ENCODE measurements around the gene SF1.

SF1 gene

DNA sequence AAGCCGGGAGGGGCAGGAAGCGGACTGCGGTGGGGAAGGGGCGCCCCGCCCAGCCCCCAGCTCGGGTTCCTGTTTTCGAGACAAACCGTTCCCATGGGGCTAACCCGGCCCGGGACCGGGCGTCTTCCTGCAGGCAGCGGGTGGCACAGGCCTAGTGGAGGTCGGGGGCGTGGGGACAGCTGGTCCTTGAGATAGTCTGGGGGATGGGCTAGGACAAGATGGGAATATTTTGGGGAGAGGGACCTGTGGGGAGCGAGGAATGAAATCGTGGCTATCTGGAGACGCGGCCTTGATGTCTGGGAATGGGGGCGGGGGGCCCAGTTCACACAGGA, 33.2 kb downstream of the SF1 start:
- peak; percentile 54 for DNase-seq (ENCODE audit: low read depth)

DNA sequence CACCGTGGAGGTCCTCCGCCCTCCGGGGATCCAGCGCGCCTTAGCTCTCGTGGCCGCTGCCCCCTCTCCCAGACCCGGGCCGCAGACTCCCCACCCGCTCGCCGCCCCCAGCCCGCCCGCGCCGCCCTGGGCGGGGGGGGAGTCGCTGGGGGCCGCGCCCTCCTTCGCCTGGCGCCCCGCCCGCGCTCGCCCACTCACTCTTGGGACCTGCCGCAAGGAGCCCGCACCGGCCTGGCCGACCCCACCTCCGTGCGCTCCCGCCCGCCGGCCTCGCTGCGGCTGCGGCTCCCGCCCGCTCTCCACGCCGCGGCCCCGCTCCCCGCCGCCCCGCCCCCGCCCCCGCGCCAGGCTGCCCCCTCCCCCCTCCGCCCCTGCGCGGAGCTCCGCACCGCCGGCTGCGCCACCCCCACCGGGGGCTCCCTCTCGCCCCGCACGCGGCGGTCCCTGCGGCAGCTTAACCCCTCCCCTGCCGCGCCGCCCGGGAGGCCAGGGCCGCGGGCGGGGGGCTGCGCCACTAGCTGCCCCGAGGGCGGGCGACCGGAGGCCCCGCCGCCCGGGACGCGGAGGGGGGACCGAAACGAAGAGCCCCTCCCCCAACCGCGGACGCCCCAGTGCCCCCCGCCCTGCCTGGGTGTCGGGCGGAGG, 33.7 kb downstream of the SF1 start:
- DNase-seq (ENCODE audit: low read depth): no peak

DNA sequence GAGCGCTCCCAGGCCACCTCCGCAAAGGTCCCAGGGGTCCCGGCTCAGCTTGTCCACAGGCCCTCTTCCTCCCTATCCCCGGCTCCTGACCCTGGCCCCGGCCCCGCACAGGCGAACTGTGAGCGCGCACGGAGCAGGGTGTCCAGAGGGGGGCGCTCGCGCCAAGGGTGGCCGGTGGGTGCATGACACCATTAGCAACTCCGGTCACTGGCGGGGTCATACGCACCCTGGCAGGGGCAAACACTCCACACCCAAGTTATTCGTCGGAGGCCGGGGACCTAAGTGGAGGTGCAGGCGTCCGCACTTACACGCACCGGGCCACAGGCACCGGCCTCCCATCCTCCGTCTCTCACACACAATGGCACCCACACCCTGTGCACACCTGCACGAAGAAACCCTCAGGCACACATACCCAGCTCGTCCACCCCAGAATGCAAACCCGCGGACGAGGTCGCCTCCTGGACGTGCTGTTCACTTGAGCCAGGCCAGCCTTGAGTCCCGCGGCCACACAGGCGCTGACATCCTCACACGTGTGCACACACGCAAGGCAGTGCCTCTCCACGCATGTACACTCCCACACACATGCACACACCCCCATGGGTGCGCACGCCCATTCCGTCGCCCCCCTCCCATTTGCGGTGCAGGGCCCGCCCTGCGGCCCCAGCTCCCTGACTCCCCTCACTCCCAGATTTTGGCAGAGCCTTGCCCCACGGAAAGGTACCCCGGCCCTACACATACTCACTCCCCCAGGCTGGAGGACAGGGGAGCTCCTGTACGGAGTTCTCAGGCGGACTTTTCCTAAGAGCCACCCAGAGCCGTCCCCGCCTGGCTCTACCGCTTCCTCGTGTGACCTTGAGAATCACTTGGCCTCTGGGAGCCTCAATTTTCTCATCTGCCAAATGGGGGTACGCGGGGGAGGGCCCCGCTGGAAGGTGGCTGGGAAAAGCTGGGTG, 34.5 kb downstream of the SF1 start, which contains the start of gene RASGRP2:
Gene RASGRP2 (minus strand): TSS at position 552 of the 953 bp plus-strand sequence. CDS start 1,276 bp downstream, outside the sequence.
- DNase-seq (ENCODE audit: low read depth): peak; percentile 66

GRCh38 chr11:64742889-64743590, 35.3 kb downstream of the SF1 start:
- DNase-seq (ENCODE audit: low read depth): peak; percentile 52

DNA sequence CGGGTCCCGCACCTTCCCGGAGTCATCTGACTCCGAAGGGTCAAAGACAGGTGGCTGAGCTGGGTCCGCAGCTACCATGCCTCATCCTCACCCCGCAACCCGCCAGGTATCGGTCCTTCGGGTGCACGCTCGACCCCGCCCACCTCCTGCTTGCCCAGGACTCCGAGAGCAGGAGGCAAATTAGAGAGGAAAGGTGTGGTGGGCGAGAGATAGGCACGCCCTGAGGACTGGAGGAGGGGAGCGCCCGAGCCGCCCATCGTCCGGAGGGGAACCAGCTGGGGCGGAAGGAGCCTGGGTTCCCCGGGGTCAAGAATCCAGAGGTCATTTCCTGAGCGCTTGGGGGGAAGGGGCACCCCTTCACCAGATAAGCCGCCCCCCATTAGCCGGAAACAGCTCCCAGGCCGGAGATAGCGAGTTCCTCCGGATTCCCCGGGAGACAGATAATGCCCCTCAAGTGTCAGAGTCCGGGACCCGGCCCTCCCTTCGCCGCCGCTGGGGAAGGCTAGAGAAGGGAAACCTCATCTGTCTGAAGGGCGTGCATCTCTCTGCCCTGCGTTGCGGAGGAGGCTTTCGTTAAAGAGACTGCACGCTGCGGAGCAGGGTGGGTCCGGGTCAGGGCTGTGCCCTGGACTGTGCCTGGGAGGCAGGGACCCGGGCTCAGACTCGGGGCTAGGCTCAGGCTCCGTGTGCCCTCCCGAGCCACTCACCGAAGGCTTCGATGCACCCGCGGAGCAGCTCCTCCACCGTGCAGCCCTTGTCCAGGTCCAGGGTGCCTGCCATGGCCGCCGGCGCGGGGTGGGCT, 36.1 kb downstream of the SF1 start:
- no peak for DNase-seq (ENCODE audit: low read depth)

GRCh38 chr11:64741375-64742086, 36.8 kb downstream of the SF1 start:
- no peak for DNase-seq (ENCODE audit: low read depth)

DNA sequence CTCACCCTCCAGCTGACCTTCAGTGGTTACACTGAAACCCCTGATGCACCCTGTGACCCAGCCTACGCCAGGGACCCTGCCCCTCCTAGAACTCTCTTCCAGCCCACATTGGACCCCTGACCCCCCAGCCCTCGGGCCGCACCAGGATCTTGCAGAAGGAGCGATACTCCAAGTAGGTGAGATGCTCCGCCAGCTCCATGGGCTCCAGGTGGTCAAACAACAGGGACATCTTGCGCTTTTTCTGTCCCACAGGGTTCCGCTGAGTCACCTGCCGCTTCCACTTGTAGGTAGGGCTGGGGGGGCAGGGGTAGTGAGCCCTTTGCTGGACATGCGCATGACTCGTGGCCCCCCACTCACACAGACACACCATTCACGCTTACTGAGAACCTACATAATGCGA, 38.5 kb downstream of the SF1 start:
- DNase-seq (ENCODE audit: low read depth): no peak

DNA sequence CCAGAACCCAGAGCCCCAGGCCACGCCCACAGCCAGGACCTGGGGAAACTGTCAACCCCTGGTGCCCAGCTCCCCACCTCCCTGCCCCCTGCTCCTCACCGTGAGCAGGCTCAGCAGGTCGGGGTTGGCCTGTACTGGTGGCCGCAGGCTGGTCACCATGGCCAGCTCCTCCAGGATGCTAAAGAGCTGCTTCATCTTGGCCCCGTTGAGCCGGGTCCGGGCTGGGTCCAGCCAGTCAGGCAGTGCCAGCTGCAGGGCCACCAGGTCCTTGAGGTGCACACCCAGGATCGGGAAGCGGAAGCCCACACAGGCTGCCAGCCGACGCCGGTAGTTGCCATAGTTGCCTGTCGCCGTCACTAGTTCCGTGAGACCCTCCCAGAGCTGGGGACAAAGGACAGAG, 41.7 kb downstream of the SF1 start:
- DNase-seq (ENCODE audit: low read depth): no peak

DNA sequence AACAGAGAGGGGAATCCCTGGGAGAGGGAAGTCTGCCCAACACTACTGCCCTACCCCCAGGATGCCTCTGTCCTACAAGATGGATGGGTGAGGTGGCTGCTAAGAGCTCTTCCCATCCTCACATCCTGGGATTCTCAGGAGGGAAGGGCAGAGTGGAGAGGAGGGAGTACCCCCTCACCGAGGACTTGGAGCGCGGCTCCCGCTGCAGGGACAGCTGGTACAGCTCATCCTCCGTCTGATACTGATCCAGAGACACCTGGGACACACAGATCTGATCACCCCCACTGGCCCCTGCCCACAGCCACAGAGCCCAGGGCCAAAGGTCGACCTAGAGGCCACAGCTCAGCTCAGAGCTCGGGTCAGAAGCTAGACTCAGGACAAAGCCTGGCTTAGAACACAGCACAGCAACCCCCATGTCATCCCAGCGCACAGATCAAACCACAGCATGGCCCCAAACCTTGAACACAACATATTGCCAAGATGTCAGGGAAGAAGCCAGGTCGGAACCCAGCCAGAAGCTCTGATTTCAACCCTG, 42.5 kb downstream of the SF1 start:
- no peak for DNase-seq (ENCODE audit: low read depth)

- DNase-seq (ENCODE audit: low read depth): no peak
These were observed 43.3 kb downstream of the SF1 start for GRCh38 chr11:64734811-64735724.

GRCh38 chr11:64731601-64732000, 46.7 kb downstream of the SF1 start:
- DNase-seq (ENCODE audit: low read depth): no peak

DNA sequence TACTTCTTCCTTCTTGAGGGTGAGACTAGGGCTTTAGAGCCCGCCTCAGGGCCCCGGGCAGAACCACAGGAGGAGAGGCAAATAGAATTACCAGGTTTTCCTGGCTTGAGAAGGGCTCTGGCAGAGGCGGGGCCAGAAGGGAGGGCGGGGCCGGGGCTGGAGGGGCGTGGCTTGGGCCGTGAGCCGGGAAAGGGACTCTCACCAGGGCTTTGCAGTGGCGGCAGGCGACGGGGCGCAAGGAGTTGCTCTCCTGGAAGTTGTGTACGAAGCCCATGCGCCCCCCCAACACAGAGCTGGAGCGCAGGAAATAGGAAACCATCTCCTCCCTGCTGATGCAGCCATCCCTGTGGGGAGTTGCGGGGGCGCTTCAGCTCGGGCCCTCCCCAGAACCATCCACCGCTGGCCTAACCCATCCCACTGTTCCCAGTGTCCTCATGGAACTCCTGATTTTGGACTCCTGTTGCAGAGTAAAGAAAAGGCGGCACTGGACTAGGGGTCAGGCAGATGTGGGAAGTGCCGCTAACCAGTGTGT, 48.4 kb downstream of the SF1 start:
- DNase-seq (ENCODE audit: low read depth): no peak

- DNase-seq (ENCODE audit: low read depth): no peak
These were observed 49.5 kb downstream of the SF1 start for GRCh38 chr11:64728757-64729365.

DNA sequence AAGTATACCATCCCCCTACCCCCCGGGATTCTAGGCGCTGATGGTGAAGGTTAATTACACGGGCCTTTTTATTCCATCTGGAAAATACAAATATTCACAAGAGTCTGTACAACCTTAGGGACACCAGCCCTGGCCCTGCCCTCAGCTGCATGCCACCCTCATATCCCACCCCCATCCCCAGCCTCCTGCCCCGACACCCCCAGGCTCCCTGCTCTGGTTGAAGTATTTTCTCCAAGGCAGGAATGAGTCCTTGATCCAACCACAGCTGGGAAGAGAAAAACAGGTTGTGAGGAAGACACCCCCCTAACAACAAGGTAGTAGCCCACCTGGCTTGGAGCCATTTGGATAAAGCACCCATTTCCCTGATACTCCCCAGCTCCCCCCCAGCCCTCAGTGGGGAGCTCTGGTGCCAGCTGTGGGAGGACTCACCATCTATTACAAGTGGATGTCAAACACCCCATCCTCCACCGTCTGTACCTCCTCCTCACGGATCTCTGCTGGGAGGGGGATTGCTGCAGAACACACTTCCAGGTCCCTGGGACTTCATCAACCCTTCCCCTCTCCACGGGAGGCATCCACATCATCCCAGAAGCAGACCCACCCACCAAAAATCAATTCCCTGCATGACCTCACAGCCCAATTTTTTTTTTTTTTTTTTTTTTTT, 51.3 kb downstream of the SF1 start:
- no peak for DNase-seq (ENCODE audit: low read depth)

DNA sequence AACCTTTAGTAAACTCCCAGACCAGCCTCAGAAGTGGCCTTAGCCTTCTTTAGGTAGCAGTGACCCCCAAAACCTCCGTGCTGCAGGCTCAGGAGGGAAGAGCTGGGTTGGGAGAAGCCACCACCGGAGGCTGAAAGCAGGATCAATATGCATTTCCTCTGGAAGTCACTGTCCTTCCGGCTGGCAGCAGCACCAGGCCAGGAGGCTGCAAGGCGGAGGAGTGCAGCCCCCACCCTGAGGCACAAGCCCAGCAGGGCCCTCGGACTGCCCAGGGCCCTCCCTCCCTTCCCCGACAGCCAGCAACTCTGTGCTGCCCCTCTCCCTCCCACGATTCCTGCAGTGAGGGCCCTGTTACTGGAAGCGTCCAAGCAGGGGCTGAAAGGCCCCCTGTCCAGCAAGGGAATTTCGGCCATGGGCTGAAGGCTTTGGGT, 52.1 kb downstream of the SF1 start:
- DNase-seq (ENCODE audit: low read depth): no peak

GRCh38 chr11:64724863-64725532, 53.3 kb downstream of the SF1 start:
- no peak for DNase-seq (ENCODE audit: low read depth)

GRCh38 chr11:64723907-64724862, 54.2 kb downstream of the SF1 start:
- no peak for DNase-seq (ENCODE audit: low read depth)
